Activated CD4-positive, alpha-beta T cell treated with anti-CD3 and anti-CD28 coated beads, Interleukin-2, Interleukin-6, amounts not matched to agents 100 ng/mL and 50 ng/mL, durations not matched to agents 16 hours and 8 hours (primary cell): ENCODE measurements around the gene TRIM66.

ENCODE experiments used
- DNase-seq: peaks from one replicate; pipeline ENCODE4 v3.0.0-alpha.2; 2020

Gene TRIM66

DNA sequence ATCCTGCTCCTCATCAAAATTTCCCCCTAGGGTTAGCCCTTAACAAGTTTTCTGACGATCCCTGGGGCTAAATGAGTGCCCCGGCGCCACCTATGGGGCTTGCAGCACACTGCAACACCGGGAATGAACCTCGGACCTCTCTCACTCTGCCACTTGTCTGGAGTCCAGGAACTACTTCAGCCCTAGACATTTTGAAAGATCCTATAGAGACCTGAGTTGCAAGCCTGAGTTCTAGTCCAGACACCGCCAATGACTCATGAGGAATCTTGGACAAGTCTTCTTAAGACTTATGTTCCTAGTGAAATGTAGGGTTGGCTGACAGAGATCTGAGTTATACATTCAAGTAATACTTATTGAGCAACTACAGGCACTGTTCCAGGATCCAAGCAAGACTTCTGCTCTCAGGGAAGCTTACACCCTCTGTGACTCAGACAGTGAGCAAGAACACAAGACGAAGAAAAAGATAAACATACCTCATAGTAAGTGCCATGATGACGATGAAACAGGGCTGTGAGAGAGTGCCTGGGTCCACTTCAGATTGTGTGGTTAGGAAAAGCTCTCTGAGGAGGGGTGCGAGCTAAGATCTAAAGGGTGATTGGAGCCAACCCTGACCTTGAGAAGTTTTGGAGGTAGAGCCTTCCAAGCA, 78.3 kb downstream of the TRIM66 start:
- DNase-seq, result peak; percentile 60

DNA sequence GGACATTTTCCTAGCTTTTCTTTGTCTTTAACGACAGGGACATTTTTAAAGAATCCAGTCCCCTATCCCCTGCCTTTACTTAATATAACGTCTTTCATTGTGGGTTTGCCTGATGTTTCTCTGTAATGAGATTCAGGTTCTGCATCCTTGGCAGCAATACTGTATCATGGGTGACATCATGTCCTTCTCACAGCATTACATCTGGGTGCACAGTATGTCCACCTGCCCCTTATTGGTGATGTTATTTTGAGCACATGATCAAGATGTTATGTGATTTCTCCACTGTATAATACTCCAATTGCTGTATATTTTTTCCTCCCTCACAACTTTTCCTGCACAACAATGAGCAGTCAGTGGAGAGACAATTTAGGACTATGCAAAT, 78.8 kb downstream of the TRIM66 start:
- no peak for DNase-seq

DNA sequence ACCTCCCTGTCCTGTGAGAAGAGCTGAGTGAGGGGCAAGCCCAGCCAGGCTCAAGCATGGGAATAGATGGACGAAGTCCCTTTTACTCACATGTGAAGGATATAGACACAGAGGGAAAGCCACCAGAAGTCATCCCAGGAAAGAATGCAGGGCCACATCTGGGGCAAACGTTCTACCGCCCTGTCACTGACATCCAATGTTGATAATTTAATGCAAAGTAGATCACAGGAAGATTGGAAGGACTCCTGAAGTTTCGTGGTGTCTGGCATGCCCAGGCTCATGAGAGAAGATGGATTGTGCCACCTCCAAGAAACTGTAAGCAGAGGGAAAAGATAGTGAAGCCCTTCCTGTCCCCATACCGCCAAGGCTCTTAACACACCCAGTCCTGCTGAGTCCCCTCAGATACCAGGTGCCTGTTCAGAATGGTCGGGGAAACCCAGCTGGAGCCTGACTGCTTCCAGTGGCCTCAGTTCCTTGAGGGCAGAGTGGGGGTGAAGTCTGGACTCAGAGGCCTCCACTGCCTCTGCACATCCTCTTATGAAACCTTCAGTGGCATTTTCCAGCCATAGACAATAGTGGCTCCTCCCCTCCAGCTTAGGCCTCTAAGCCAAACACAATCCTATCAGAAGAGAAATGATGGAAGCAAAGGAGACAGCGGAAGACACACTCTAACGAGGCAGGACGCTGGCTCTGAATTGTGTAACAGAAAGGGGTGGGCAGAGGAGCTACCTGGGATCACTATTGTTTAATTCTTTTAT, 80.9 kb downstream of the TRIM66 start:
- no peak for DNase-seq

DNA sequence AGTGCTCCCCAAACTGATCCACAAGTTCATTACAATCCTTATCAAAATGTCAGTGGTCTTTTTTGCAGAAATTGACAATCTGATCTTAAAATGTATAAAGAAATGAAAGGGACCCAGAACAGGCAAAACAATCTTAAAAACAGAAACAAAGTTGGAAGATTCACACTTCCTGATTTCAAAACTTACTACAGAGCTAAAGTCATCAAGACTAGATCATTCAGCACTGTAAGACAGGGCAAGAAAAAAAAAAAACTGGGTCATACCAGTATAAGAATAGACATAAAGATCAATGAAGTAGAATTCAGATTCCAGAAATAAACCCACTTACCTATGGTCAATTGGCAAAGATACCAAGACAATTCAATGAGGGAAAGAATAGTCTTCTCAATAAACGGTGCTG, 84.0 kb downstream of the TRIM66 start:
- no peak for DNase-seq

DNA sequence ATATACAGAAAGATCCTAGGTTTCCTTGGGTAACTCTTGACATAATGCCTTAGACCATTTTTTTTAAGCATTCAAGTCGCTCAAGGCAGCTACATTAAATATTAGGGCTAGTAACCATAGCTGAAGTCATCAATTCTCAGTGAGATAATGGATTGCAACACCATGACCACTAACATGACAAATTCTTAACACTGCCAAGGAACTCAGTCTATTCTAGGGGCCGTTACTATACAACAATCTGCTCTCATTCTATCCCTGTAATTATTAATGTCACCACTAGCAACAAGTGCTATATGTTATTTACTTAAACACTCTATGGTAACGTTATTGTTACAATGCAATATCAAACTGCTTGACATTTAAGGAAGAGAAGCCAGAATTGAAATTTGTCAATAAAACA, 85.3 kb downstream of the TRIM66 start:
- no peak for DNase-seq

DNA sequence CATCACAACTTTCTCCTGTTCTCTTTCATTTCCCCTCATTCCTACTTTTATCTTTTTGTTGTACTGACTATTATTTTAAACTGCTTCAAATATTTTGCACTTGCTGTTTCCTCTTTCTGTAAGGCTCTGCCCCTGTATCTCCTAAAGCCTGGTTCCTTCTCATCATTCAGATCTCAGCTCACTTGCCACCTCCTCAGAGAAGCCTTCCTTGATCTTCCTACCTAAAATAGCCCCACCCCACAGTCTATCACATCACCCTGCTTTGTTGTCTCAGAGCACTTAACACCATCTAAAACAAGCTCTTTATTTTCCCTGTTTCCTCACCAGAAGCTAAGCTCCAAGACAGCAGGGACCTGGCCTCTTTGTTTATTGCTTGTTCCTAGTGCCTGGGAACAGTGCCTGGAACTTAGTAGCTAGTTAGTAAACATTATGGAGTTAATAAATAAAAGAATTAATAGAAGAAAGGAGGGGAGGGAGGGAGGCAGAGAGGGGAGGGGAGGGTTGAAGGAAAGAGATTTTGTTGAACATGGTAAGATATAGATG, 85.9 kb downstream of the TRIM66 start:
- DNase-seq, result no peak

DNA sequence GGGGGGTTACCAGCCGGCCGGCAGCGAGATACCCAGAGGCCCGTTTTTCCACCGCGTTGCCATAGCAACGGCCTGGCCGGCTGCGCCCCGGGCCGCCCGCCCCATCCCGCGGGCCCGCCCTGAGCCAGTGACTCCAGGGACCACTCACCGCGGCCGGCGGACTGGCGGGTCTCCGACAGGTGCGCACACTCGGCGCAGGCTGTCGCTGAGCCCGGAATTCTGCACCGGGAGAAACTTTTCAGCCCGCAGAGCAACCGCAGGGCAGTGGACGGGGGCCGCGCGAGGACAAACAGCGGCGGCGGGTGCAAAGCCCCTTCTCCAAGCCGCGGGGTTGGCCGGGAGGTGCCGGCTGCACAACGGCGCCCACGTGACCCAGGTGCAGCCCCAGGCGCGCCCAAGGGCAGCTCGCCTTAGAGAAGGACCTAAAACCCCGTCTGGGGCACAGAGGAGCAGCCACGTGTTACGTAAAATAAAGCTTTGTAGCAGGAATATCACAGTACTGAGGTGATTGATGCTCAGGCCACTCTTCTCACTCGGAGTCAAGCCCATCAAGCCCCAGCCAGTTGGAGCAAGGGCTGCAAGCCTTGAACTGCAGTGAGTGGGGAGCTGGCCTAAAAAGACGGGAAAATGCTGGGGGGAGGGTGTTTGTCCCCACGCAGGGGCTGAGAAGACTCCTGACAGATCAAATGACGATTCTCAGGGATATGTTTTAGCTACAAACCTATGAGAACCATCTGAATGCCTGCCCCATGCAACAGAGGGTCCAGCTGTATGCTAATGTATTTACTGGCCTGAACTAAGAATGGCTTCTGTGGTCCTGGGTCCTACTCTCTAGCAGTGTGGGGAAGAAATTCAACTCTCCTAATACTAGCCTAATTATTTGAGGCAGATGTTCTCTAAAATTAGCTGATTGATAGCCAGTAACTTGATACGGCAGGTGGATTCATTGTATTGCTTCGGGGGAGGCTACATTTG, 88.2 kb downstream of the TRIM66 start, which contains the start of gene STK33:
TSS of gene STK33 (minus strand) at position 294 of the 975 bp plus-strand sequence. CDS start 119,323 bp downstream, outside the sequence.
- peak; percentile 64 for DNase-seq

DNA sequence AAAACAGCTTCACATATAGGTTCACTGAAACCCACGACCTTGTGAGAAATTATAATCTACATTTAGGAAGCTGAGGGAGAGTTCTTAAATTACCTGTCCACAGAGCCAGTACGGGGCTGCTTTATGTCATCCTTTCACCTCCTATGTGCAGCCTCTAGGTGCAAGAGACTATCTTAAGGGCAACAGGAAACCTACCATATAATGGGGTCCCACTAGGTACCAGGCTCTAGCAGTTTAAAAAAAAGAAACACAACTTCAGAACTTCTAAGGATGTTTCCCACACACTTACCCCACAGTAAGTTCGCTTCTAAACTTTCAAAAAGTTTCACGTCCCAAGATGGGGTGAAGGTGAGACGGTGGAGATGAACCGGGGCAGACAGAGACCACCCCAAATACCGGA, 89.0 kb downstream of the TRIM66 start:
- no peak for DNase-seq

DNA sequence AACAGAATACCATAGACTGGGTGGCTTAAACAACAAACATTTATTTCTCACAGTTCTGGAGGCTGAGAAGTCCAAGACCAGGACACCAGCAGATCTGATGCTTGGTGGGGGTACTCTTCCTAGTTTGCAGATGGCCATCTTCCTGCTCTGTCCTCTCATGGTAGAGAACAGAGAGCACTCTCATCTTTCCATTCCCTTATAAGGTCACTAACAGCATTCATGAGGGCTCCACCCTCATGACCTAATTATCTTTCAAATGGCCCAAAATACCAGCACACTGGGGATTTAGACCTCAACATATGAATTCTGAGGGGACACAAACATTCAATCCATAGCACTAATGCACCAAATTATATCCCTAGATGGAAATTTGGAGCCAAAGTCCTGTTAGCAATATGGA, 94.5 kb downstream of the TRIM66 start:
- DNase-seq, result no peak

DNA sequence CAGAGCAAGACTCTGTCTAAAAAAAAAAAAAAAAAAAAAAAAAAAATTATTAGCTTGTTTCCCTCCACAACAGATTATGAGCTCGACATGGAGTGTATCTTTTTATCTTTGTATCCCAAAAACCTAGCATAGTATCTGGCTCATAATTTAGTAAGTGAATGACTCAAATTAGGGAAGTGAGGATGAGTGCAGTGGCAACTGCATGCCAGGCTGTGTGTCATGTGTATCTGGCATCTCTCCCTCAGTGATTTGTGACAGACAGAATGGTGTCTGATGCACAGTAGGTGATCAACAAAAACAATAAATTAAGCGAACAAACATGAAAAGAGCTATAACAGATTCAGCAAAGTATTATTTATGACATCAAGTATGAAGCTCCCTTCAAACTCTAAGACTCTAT, 95.7 kb downstream of the TRIM66 start:
- no peak for DNase-seq

DNA sequence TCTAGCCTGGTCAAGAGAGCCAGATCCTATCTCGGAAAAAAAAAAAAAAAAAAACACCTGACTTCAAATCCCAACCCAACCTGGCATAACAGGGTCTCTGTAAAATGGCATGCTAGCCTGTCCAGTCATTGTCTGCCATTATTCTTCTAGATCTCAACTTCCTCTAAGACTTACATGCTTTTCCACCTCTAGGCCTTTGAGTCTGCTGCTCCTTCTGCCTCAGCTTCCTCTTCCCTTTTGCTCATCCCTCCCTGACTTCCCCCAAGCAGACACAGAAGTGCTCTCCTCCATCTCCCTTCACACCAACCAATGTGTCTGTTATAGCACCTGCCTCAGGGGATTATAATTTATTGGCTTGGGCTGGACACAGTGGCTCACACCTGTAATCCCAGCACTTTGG, 96.3 kb downstream of the TRIM66 start:
- DNase-seq, result no peak

DNA sequence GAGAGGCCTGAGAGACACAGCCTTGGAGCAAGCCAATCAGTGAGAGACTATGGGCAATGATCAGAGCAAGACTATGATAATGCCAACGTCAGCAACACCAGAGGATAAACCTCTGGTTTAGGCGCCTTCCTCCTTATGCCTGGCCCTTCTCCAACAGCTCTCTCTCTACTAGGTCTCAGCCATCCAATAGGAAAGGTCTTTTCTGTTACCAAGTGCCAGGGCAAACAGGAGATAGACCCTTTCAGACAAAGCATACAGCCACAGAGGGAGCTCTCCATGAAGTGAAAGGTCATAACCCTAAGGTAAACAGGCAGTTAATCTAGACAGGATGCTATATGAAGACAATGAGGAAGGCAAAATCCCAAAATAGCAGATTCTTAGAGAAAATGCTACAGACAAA, 98.0 kb downstream of the TRIM66 start:
- DNase-seq, result no peak

DNA sequence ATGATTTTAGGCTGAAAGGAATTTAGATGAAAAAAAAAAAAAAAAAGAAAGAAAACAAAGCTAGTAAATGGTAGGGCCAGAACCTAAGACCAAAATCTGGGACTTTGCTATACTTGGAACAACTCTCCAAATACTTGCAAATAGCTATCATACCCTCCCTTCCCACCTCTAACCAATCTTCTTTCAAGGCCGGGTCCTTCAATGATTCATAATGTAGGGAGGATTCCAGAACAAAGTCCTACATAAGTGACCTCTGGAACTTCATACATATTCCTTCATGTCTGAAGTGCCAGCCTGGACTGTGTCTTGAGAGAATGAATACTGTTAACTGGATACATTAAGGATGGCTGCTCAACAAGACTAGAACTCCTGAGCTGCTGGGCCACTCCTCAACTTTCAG, 98.4 kb downstream of the TRIM66 start:
- no peak for DNase-seq

DNA sequence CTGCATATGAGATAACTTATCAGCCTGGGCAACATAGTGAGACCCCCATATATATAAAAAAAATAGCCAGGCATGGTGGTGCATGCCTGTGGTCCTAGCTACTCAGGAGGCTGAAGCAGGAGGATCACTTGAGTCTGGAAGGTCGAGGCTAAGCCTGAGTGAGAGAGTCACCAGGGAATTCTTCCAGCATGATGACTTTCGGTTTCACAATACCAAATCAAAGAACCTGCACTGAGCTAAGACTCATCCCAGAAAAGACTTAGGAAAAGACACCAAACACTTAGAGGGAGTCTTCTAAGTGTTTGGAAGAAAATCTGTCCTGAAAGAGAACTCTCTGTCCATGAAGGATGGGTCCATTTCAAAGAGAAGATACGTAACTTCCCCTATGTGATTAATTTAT, 101.2 kb downstream of the TRIM66 start:
- DNase-seq, result no peak

DNA sequence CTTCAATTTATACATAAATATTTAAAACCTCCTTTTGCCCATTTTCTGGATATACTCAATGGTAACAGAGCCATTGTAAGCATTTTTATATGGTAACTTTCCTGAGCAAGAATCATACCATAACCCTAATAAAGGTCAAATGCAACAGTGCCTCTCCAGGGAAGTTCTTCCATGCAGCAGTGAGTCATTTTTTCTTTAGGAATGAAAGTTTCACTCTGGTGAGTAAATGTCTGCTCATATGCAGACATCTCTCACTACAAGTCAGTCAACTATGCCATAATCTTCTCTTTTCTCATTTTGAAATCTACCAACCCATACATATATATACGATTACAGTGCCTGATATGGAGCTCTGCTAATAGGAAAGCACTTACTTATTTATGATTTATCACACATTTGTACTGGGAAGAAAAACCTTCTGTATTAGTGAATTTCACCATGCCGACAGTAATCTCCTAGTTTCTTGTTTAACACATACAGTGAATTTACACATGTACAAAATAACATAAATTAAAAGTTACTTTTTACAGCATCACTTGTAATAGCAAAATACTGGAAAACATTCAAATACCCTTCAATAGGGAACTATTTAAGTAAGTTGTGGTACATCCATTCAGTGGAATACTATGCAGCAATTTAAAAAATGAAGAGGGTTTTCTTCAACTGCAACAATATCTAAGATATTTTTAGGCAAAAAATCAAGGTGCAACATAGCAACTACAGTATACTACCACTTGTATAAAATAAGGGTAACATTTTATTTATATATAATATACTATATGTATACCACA, 104.5 kb downstream of the TRIM66 start:
- DNase-seq, result no peak

DNA sequence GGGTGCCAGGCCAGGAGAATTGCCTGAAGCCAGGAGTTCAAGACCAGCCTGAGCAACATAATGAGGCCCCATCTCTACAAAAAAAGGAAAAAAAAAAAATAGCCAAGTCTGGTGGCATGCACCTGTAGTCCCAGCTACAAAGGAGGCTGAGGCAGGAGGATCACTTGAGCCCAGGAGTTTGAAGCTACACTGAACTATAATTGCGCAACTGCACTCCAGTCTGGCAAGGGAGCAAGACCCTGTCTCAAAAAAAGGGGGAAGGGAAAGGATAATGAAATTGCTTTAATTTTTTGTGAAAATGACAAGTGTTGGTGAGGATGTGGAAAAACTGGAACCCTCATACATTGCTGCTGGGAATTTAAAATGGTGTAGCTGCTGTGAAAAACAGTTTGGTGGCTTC, 107.7 kb downstream of the TRIM66 start:
- DNase-seq, result no peak

DNA sequence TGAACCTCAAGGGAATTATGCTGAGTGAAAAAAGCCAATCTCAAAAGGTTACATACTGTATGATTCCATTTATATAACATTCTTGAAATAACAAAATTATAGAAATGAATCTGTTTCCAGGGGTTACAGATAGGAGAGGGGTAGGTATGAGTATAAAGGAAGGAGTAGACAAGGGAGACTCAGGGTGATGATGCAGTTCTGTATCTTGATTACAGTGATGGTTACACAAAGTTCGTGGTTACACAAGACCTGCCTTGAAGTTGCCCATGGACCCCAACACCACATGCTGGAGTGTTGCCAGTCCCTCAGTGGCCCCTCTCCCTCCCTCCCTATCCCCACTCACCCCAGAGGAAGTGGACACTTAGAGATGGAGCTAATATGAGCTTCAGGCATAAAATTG, 108.7 kb downstream of the TRIM66 start:
- DNase-seq, result no peak

DNA sequence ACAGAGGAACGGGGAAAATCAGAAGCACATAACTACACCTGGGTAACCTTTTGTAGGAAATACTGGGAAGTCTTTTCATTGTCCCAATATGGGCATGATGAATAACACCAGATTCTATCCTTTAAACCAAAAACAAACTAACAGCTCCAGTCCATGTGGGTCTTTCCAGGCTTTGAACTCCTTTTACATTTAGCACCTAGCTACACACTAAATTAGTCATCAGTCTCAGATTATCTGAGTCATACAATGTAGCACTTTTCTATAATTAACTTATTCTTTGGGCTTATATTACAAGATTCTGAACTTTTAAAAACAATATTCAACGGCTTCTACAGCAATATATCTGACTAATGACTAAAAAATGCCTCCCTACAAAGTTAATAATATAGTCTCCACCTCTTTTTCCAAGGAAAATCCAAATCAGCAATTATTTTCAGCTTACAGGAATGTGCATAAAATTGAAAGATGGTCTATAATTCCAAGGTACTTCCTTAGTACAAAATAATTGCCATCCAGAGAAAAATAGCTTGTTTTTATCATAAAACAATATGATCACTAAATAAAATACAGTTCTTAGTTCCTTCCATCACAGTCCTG, 114.8 kb downstream of the TRIM66 start:
- DNase-seq, result peak; percentile 13

DNA sequence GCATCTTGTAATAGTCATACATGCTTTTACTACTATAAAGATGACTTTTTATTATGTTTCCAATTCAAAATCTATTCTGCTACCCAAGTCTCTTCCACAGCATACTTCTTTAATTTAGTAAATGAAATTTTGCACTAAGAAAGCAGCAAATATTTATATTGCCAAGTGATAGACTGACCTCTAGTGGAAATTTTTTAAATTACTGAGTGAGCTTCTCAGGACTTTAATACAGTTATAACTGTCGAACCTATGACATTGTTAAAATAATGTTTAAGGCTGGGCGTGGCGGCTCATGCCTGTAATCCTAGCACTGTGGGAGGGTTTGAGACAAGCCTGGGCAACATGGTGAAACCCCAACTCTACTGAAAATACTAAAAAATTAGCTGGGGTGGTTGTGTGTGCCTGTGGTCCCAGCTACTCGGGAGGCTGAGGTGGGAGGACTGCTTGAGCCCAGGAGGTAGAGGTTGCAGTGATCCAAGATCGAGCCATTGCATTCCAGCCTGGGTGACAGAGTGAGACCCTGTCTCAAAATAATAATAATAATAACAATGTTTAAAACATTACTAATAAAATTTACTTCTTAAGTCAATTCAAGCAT, 115.8 kb downstream of the TRIM66 start:
- DNase-seq, result peak; percentile 45

DNA sequence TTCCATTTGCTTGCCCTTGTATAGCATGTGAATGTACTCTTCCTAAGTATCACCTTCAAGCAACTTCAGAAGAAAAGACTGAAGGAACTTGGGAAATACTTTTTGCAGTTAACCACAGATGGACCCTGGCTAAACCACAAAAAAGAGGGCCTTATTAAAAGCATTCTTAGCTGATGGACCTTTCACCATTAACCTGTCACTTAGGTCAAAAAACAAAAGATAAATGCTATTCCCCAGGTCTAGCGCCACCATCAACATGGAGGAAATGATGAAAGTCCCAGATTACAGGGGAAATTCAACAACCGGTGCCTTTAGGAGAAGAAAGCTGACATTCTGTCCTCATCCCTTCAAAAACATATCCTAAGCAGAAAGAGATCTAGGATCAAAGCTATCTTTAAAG, 117.9 kb downstream of the TRIM66 start:
- DNase-seq, result no peak
